Measurements from ENCODE around the gene NAMPT. TPM values are rescaled to one million over a fixed set of nuclear protein-coding genes. Genes with fewer than 3 reads are reported as not detected.

The NAMPT gene
- total and polyA plus RNA-seq, 9 of the 15 experiments (the other 6 are each of a cell fraction or from before 2014, with no cell fraction given) = 41.1 to 160 (median 106) TPM

DNA sequence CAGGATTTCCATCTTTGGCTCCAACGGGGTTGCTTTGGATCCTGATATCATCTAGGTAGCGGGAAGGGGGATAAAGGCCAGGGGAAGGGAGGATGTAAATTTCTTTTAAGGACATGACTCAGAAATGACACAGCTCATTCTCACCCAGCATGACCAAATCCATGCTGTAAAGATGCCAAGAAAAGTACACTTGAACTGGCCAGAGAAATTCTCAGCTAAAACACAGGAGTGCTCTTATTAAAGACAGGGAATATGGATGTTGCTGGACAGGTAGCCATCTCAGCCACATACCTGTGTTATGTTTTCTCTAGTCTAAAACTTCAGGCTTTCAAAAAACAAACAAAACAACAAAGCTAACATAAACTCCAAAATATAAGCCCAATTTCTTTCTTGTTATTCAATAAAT is 68.3 kb downstream of the NAMPT start (continued):
- TF ChIP-seq, protein P1, sequence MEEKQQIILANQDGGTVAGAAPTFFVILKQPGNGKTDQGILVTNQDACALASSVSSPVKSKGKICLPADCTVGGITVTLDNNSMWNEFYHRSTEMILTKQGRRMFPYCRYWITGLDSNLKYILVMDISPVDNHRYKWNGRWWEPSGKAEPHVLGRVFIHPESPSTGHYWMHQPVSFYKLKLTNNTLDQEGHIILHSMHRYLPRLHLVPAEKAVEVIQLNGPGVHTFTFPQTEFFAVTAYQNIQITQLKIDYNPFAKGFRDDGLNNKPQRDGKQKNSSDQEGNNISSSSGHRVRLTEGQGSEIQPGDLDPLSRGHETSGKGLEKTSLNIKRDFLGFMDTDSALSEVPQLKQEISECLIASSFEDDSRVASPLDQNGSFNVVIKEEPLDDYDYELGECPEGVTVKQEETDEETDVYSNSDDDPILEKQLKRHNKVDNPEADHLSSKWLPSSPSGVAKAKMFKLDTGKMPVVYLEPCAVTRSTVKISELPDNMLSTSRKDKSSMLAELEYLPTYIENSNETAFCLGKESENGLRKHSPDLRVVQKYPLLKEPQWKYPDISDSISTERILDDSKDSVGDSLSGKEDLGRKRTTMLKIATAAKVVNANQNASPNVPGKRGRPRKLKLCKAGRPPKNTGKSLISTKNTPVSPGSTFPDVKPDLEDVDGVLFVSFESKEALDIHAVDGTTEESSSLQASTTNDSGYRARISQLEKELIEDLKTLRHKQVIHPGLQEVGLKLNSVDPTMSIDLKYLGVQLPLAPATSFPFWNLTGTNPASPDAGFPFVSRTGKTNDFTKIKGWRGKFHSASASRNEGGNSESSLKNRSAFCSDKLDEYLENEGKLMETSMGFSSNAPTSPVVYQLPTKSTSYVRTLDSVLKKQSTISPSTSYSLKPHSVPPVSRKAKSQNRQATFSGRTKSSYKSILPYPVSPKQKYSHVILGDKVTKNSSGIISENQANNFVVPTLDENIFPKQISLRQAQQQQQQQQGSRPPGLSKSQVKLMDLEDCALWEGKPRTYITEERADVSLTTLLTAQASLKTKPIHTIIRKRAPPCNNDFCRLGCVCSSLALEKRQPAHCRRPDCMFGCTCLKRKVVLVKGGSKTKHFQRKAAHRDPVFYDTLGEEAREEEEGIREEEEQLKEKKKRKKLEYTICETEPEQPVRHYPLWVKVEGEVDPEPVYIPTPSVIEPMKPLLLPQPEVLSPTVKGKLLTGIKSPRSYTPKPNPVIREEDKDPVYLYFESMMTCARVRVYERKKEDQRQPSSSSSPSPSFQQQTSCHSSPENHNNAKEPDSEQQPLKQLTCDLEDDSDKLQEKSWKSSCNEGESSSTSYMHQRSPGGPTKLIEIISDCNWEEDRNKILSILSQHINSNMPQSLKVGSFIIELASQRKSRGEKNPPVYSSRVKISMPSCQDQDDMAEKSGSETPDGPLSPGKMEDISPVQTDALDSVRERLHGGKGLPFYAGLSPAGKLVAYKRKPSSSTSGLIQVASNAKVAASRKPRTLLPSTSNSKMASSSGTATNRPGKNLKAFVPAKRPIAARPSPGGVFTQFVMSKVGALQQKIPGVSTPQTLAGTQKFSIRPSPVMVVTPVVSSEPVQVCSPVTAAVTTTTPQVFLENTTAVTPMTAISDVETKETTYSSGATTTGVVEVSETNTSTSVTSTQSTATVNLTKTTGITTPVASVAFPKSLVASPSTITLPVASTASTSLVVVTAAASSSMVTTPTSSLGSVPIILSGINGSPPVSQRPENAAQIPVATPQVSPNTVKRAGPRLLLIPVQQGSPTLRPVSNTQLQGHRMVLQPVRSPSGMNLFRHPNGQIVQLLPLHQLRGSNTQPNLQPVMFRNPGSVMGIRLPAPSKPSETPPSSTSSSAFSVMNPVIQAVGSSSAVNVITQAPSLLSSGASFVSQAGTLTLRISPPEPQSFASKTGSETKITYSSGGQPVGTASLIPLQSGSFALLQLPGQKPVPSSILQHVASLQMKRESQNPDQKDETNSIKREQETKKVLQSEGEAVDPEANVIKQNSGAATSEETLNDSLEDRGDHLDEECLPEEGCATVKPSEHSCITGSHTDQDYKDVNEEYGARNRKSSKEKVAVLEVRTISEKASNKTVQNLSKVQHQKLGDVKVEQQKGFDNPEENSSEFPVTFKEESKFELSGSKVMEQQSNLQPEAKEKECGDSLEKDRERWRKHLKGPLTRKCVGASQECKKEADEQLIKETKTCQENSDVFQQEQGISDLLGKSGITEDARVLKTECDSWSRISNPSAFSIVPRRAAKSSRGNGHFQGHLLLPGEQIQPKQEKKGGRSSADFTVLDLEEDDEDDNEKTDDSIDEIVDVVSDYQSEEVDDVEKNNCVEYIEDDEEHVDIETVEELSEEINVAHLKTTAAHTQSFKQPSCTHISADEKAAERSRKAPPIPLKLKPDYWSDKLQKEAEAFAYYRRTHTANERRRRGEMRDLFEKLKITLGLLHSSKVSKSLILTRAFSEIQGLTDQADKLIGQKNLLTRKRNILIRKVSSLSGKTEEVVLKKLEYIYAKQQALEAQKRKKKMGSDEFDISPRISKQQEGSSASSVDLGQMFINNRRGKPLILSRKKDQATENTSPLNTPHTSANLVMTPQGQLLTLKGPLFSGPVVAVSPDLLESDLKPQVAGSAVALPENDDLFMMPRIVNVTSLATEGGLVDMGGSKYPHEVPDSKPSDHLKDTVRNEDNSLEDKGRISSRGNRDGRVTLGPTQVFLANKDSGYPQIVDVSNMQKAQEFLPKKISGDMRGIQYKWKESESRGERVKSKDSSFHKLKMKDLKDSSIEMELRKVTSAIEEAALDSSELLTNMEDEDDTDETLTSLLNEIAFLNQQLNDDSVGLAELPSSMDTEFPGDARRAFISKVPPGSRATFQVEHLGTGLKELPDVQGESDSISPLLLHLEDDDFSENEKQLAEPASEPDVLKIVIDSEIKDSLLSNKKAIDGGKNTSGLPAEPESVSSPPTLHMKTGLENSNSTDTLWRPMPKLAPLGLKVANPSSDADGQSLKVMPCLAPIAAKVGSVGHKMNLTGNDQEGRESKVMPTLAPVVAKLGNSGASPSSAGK (IDR thresholded peaks at IDR 0.05) = no peak
- no peak for TF ChIP-seq U2AF1 (optimal IDR thresholded peaks at IDR 0.05; ENCODE audit: low read depth, low read length)
- TF ChIP-seq, protein P2, sequence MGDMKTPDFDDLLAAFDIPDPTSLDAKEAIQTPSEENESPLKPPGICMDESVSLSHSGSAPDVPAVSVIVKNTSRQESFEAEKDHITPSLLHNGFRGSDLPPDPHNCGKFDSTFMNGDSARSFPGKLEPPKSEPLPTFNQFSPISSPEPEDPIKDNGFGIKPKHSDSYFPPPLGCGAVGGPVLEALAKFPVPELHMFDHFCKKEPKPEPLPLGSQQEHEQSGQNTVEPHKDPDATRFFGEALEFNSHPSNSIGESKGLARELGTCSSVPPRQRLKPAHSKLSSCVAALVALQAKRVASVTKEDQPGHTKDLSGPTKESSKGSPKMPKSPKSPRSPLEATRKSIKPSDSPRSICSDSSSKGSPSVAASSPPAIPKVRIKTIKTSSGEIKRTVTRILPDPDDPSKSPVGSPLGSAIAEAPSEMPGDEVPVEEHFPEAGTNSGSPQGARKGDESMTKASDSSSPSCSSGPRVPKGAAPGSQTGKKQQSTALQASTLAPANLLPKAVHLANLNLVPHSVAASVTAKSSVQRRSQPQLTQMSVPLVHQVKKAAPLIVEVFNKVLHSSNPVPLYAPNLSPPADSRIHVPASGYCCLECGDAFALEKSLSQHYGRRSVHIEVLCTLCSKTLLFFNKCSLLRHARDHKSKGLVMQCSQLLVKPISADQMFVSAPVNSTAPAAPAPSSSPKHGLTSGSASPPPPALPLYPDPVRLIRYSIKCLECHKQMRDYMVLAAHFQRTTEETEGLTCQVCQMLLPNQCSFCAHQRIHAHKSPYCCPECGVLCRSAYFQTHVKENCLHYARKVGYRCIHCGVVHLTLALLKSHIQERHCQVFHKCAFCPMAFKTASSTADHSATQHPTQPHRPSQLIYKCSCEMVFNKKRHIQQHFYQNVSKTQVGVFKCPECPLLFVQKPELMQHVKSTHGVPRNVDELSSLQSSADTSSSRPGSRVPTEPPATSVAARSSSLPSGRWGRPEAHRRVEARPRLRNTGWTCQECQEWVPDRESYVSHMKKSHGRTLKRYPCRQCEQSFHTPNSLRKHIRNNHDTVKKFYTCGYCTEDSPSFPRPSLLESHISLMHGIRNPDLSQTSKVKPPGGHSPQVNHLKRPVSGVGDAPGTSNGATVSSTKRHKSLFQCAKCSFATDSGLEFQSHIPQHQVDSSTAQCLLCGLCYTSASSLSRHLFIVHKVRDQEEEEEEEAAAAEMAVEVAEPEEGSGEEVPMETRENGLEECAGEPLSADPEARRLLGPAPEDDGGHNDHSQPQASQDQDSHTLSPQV (IDR thresholded peaks at IDR 0.05) = peak; percentile 72
- no peak for TF ChIP-seq NR4A1 (CRISPR knock-in tag; IDR thresholded peaks at IDR 0.05)
- TF ChIP-seq NR4A1 (tag; IDR thresholded peaks at IDR 0.05) = 0 out of 2 replicates have a peak, but pooled peaks have one; percentile 22
- TF ChIP-seq SNIP1 (IDR thresholded peaks at IDR 0.05; ENCODE audit: low read depth) = no peak
- peak; percentile 34; a peak in 2 of 4 replicates for TF ChIP-seq NRF1 (conservative IDR thresholded peaks at IDR 0.05 in 1 of 2, IDR thresholded peaks at IDR 0.05 in 1 of 2)
- peak; percentile 28 for TF ChIP-seq SMAD4 (CRISPR knock-in tag; conservative IDR thresholded peaks at IDR 0.05)
- TF ChIP-seq NEUROD1 (IDR thresholded peaks at IDR 0.05; ENCODE audit: borderline replicate concordance, low read depth, low read length, partially characterized antibody) = peak; percentile 86
- TF ChIP-seq CEBPB (tag; IDR thresholded peaks at IDR 0.05) = peak; percentile 83
- TF ChIP-seq ZNF75A (CRISPR knock-in tag; IDR thresholded peaks at IDR 0.05) = no peak
- TF ChIP-seq FOXP1 (CRISPR knock-in tag; IDR thresholded peaks at IDR 0.05) = no peak
- no peak for TF ChIP-seq RUNX1 (IDR thresholded peaks at IDR 0.05; ENCODE audit: low read depth)
- TF ChIP-seq RBM17 (IDR thresholded peaks at IDR 0.05; ENCODE audit: borderline replicate concordance, low read depth, low read length) = no peak

Measured in K562 (cell line).